ENCODE measurements around the gene LIPT2. TPM values are rescaled to one million over a fixed set of nuclear protein-coding genes. Genes with fewer than 3 reads are reported as not detected.

Gene LIPT2
- total RNA-seq, 2 experiments from 2014 or later, result 3.0 to 3.3 TPM

GRCh38 chr11:74442636-74443035 lies 50.9 kb downstream of the LIPT2 start:
- POLR2A ChIA-PET, result no interaction called here
- intact Hi-C loops (cut with micrococcal nuclease), result no loop called here
- H3K27me3 Mint-ChIP-seq, result no peaks in the 10 kb centered on the region
- no peaks in the 10 kb centered on the region for H3K4me1 Mint-ChIP-seq (ENCODE audit: low read depth)
- peaks cover 16% of the 10 kb centered on the region for H3K9me3 Mint-ChIP-seq
- H3K27ac Mint-ChIP-seq, result no peak overlapping the region
- CTCF ChIA-PET, result interaction anchor here (4.0 kb wide), 1 partner anchor 10 kb away, joined by 21 read pairs; no protein-coding TSS in a partner anchor
- no peaks in the 10 kb centered on the region for H3K36me3 Mint-ChIP-seq
- no peak overlapping the region for H3K4me3 Mint-ChIP-seq
- DNase-seq, result no peak

Other genes with a start within 250 kb of the LIPT2 start
- gene P4HA3, start 182.1 kb downstream of the LIPT2 start, total RNA-seq, result not detected
- 1 to 10 TPM; 7.0 to 7.2 TPM for gene PGM2L1, start 95.3 kb downstream of the LIPT2 start, total RNA-seq
- gene KCNE3, start 26.2 kb downstream of the LIPT2 start, total RNA-seq, result not detected
- 10 to 100 TPM; 60.8 to 61.4 TPM for gene POLD3, start 98.9 kb upstream of the LIPT2 start, total RNA-seq
- gene CHRDL2, start 237.7 kb upstream of the LIPT2 start, total RNA-seq, result not detected